Stomach (tissue), 9 donors: ENCODE results near the gene SMTNL2. TPM values are rescaled to one million over a fixed set of nuclear protein-coding genes. Genes with fewer than 3 reads are reported as not detected.
A peak's percentile ranks its signal among the peaks of the same experiment; 100 is the strongest.

Source experiments
- DNase-seq, 2 donors: peaks; one replicate each; pipeline versions ENCODE4 v3.0.0 to v3.0.0-alpha.2; 2013 to 2019
- H3K27ac ChIP-seq, 5 donors: fragments of 200-600 bp in 4 of 5; sonication (generic) in 4 of 5; one replicate each; pipeline ENCODE4 v1.5.1; 2013 to 2019; ENCODE audit warnings: mild to moderate bottlenecking in 1 of 5, moderate library complexity in 1 of 5
- H3K27me3 ChIP-seq, 3 donors: fragments of 200-600 bp; sonication (generic); one replicate each; pipeline ENCODE4 v1.5.1; 2017 to 2019; ENCODE audit warnings: mixed run types in 1 of 3
- H3K36me3 ChIP-seq, 4 donors: fragments of 200-600 bp; sonication (generic); 1 replicate in 3 of 4; 2 replicates in 1 of 4; pipeline ENCODE4 v1.5.1; 2016 to 2019
- H3K4me1 ChIP-seq, 4 donors: fragments of 200-600 bp; sonication (generic); one replicate each; pipeline ENCODE4 v1.5.1; 2016 to 2019
- H3K4me3 ChIP-seq, 4 donors: fragments of 200-600 bp; sonication (generic) in 3 of 4; one replicate each; pipeline ENCODE4 v1.5.1; 2016 to 2019; ENCODE audit warnings: mild to moderate bottlenecking in 1 of 4
- H3K9me3 ChIP-seq, 4 donors: fragments of 200-600 bp; sonication (generic); one replicate each; pipeline ENCODE4 v1.5.1; 2016 to 2019
- EP300 ChIP-seq: sonication (generic); formaldehyde crosslinking; IDR thresholded peaks from one replicate; pipeline ENCODE4 v1.6.1; 2017; ENCODE audit warnings: antibody characterized with exemption
- POLR2A ChIP-seq, 4 donors: fragments of 450-650 bp; IDR thresholded peaks; one replicate each; pipeline ENCODE4 v1.6.1; 2016; ENCODE audit warnings: antibody characterized with exemption in 4 of 4, control low read depth in 2 of 4, mild to moderate bottlenecking in 1 of 4, moderate library complexity in 1 of 4
- POLR2AphosphoS5 ChIP-seq, 3 donors: sonication (generic); formaldehyde crosslinking; IDR thresholded peaks; one replicate each; pipeline ENCODE4 v1.6.1; 2016; ENCODE audit warnings: antibody characterized with exemption in 3 of 3
- WGBS, 5 donors: extraction: QIAGEN DNeasy Blood & Tissue Kit in 3 of 5; methylation state at CpG; one replicate each; pipeline versions ENCODE4 v1.1.5 to v1.1.7; 2013 to 2018; 5-methylcytosine and 5-hydroxymethylcytosine counted together
- intact Hi-C: fragments of 100-400 bp; cut with DNase I; formaldehyde crosslinking; loops from one replicate; pipeline ENCODE4 v1.15.1; 2023; ENCODE audit warnings: low total_unique reads
- polyA plus RNA-seq, 3 donors: library from polyadenylated mRNA; stranded (reverse); fragments of 200-250 nt; gene quantifications; one replicate each; pipeline ENCODE4 v1.2.3, GENCODE V29; 2013
- total RNA-seq, 5 donors: library from RNA; depleted of rRNA; stranded (reverse); fragments of >200 nt; gene quantifications; one replicate each; pipeline versions ENCODE4 v1.1.0 to v1.2.3, GENCODE V29; 2014 to 2016
- TF ChIP-seq, protein P1 (sequence below), 7 experiments: fragments of 450-650 bp in 4 of 7; fragments of 200-600 bp in 3 of 7; sonication (generic) in 3 of 7; IDR thresholded peaks; one replicate each; pipeline ENCODE4 v1.5.1; 2016 to 2019; ENCODE audit warnings: antibody characterized with exemption in 7 of 7, control low read depth in 2 of 7, mild to moderate bottlenecking in 1 of 7
- donor health status: healthy with polysubstance abuse.
- donor health status: Bipolar disorder and iron deficiency.
- donor health status: healthy.

Gene SMTNL2
- total and polyA plus RNA-seq, 8 donors: 0.50 to 1.9 (median 1.5) TPM; not detected in 4

DNA sequence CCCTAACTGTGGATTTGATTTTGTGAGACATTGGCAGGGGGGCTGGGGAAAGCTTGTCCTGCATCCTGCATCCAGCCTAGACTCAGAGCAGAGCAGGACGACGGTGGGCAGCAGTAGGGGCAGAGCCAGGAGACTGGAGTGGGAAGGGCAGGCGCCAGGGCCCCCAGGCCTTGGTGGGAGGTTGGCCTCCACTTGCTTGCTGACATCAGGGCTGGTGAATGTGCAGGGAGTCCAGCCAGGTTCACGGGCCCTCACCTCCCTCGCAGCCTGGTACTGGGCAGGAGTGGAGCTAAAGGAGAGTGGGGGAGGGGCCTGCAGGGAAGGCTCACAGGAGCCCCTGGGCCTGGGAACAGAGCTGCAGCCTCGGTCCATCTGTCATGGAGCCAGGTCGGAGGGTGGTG lies 2.2 kb upstream of the SMTNL2 start:
- intact Hi-C loops: no loop called here
- Histone ChIP-seq H3K9me3 (no peaks in the 10 kb centered on the region), H3K27me3 (peaks cover 15 to 64% (median 20%) of the 10 kb centered on the region in 3 donors), H3K27ac (no peak overlapping the region), H3K36me3 (no peaks in the 10 kb centered on the region), H3K4me1 (peaks cover 15 to 22% (median 20%) of the 10 kb centered on the region in 4 donors), H3K4me3 (no peak overlapping the region)
- WGBS, 5 donors: 58 to 77% (median 66%) methylated on average over 4 to 7 of the region's 7 CpGs
- TF ChIP-seq POLR2AphosphoS5 (IDR thresholded peaks at IDR 0.05): no peak
- TF ChIP-seq EP300: no peak
- no peak for TF ChIP-seq POLR2A (IDR thresholded peaks at IDR 0.05)
- TF ChIP-seq, protein P1, sequence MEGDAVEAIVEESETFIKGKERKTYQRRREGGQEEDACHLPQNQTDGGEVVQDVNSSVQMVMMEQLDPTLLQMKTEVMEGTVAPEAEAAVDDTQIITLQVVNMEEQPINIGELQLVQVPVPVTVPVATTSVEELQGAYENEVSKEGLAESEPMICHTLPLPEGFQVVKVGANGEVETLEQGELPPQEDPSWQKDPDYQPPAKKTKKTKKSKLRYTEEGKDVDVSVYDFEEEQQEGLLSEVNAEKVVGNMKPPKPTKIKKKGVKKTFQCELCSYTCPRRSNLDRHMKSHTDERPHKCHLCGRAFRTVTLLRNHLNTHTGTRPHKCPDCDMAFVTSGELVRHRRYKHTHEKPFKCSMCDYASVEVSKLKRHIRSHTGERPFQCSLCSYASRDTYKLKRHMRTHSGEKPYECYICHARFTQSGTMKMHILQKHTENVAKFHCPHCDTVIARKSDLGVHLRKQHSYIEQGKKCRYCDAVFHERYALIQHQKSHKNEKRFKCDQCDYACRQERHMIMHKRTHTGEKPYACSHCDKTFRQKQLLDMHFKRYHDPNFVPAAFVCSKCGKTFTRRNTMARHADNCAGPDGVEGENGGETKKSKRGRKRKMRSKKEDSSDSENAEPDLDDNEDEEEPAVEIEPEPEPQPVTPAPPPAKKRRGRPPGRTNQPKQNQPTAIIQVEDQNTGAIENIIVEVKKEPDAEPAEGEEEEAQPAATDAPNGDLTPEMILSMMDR (IDR thresholded peaks at IDR 0.05): no peak
- no peak for DNase-seq

DNA sequence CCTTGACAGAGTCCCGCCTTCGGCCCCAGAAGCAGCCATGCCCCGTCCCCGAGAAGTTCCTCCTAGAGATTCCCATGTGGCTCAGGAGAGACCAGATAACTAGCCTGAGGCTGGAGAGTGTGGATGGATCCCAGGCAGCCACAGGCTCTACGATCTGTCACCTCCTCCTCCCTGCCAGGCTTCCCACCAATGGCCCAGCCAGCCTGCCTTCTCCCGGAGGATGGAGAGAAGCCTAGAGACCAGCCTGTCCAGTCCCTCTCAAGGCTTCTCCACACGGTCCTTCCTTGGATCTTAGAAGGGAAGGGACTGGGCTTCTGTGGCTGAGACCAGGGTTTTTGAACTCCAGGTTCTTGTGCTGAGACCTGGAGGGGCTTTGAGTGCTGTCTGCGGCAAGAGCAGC lies 1.6 kb upstream of the SMTNL2 start:
- intact Hi-C loops: no loop called here
- WGBS, 5 donors: 84 to 93% (median 87%) methylated on average over 5 to 8 of the region's 8 CpGs
- DNase-seq: no peak

DNA sequence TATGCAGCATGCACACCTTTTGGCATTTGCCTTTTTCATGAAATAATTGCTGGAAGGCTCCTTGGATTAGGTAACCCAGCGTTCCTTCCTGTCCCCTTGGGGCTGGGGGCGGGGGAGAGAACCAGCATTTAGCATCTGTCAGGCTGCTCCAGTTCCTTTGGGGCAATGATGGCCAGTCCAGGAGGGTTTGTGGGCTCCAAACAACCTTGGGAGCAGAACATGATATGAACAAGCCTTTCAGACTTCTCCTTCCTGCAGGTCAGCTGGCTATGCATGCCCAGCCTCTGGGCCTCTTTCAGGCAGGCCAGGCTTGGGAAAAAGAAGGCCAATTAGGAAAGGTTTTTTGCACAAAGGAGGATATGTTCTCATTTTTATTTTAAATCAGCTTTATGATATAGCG lies 1.1 kb upstream of the SMTNL2 start:
- Histone ChIP-seq H3K4me3 (no peak overlapping the region), H3K9me3 (no peaks in the 10 kb centered on the region), H3K27me3 (peaks cover 15 to 61% (median 20%) of the 10 kb centered on the region in 3 donors), H3K27ac (no peak overlapping the region), H3K36me3 (no peaks in the 10 kb centered on the region), H3K4me1 (peaks cover 15 to 22% (median 20%) of the 10 kb centered on the region in 4 donors)
- DNase-seq: no peak
- intact Hi-C loops: no loop called here
- WGBS, 5 donors: 80 to 90% (median 83%) methylated on average over 3 of the region's 3 CpGs
- TF ChIP-seq EP300 (no peak), POLR2A (IDR thresholded peaks at IDR 0.05) (no peak), POLR2AphosphoS5 (IDR thresholded peaks at IDR 0.05) (no peak)
- TF ChIP-seq, protein P1 (IDR thresholded peaks at IDR 0.05): no peak

More for the DNA sequence above, 1.6 kb upstream of the SMTNL2 start:
- H3K9me3 ChIP-seq: no peaks in the 10 kb centered on the region
- peaks cover 15 to 61% (median 20%) of the 10 kb centered on the region in 3 donors for H3K27me3 ChIP-seq
- TF ChIP-seq, protein P1 (IDR thresholded peaks at IDR 0.05): no peak
- TF ChIP-seq POLR2A (IDR thresholded peaks at IDR 0.05): no peak
- TF ChIP-seq POLR2AphosphoS5 (IDR thresholded peaks at IDR 0.05): no peak
- no peak for TF ChIP-seq EP300
- H3K4me1 ChIP-seq: peaks cover 15 to 22% (median 20%) of the 10 kb centered on the region in 4 donors
- H3K27ac ChIP-seq: no peak overlapping the region
- no peak overlapping the region for H3K4me3 ChIP-seq
- H3K36me3 ChIP-seq: no peaks in the 10 kb centered on the region

DNA sequence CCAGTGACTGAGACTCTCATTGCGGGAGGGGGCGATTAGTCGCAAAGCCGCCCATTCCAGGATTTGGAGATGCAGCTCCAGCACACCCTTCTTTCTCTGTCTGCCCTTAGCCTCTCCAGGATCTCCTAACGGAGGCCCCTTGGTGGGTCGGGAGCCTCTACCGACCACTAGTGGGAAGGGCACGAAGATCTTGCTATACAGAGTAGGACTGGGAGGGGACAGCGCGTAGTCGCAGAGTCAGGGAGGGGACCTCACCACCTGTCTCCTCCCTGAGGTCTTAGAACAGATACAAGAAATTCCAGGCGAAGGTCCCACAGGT lies 588 bp upstream of the SMTNL2 start:
- Histone ChIP-seq H3K27ac (peak overlapping the region in 2 of 5 donors; percentile 39 to 60), H3K36me3 (no peaks in the 10 kb centered on the region), H3K4me3 (peak overlapping the region; percentile 47 to 67 (median 53)), H3K27me3 (peaks cover 15 to 61% (median 20%) of the 10 kb centered on the region in 3 donors), H3K9me3 (no peaks in the 10 kb centered on the region), H3K4me1 (peaks cover 15 to 22% (median 20%) of the 10 kb centered on the region in 4 donors)
- 21 to 40% (median 29%) methylated on average over 8 to 12 of the region's 12 CpGs for WGBS, 5 donors
- DNase-seq: peak in 1 of 2 donors; percentile 75
- intact Hi-C loops: no loop called here
- TF ChIP-seq POLR2A (IDR thresholded peaks at IDR 0.05) (no peak), EP300 (no peak), POLR2AphosphoS5 (IDR thresholded peaks at IDR 0.05) (no peak)
- TF ChIP-seq, protein P1 (IDR thresholded peaks at IDR 0.05): no peak
